C4-2B (cell line): ENCODE data around the gene HOXC5.
"Not testable (repeated sequence)": the region's sequence is repeated elsewhere in the genome, so short reads cannot be mapped to it uniquely, and the experiment has no call there.

Experiments
- H3K27ac ChIP-seq: fragments of 450-650 bp; 2 replicates; pipeline ENCODE4 v1.5.1; 2017
- CTCF ChIP-seq: fragments of 450-650 bp; conservative IDR thresholded peaks from 2 replicates; pipeline ENCODE4 v1.5.1; 2017; ENCODE audit warnings: mild to moderate bottlenecking
- ZFX ChIP-seq: fragments of 450-650 bp; IDR thresholded peaks from 2 replicates; pipeline ENCODE4 v1.6.1; 2017

Gene HOXC5

GRCh38 chr12:54038871-54039414 lies 6.1 kb downstream of the HOXC5 start:
- TF ChIP-seq ZFX (no peak), CTCF (no peak)
- H3K27ac ChIP-seq = no peak overlapping the region

- TF ChIP-seq CTCF = no peak
- no peak for TF ChIP-seq ZFX
- no peak overlapping the region for H3K27ac ChIP-seq
Measured at GRCh38 chr12:54039417-54040147, 6.7 kb downstream of the HOXC5 start.

GRCh38 chr12:54040148-54040494 lies 7.3 kb downstream of the HOXC5 start:
- TF ChIP-seq CTCF (no peak), ZFX (no peak)
- H3K27ac ChIP-seq = no peak overlapping the region

- TF ChIP-seq ZFX = no peak
- no peak overlapping the region for H3K27ac ChIP-seq
Measured at GRCh38 chr12:54040648-54041047, 7.8 kb downstream of the HOXC5 start.

- no peak overlapping the region for H3K27ac ChIP-seq
- TF ChIP-seq ZFX = no peak
- no peak for TF ChIP-seq CTCF
Measured at GRCh38 chr12:54041097-54041690, 8.3 kb downstream of the HOXC5 start.

GRCh38 chr12:54042033-54042432 lies 9.2 kb downstream of the HOXC5 start:
- not testable (repeated sequence) for H3K27ac ChIP-seq

GRCh38 chr12:54042970-54043853 lies 10.4 kb downstream of the HOXC5 start:
- no peak for TF ChIP-seq ZFX
- no peak for TF ChIP-seq CTCF
- no peak overlapping the region for H3K27ac ChIP-seq

- no peak overlapping the region for H3K27ac ChIP-seq
- no peak for TF ChIP-seq ZFX
- no peak for TF ChIP-seq CTCF
Measured at GRCh38 chr12:54044425-54045103, 11.7 kb downstream of the HOXC5 start.
